ENCODE measurements around the gene ZNF432. TPM values are rescaled to one million over a fixed set of nuclear protein-coding genes. Genes with fewer than 3 reads are reported as not detected.
"Not testable (repeated sequence)": the region's sequence is repeated elsewhere in the genome, so short reads cannot be mapped to it uniquely, and the experiment has no call there.

ZNF432 gene
- total RNA-seq, 4 donors from 2014 or later: 8.0 to 16.1 (median 10.1) TPM

DNA sequence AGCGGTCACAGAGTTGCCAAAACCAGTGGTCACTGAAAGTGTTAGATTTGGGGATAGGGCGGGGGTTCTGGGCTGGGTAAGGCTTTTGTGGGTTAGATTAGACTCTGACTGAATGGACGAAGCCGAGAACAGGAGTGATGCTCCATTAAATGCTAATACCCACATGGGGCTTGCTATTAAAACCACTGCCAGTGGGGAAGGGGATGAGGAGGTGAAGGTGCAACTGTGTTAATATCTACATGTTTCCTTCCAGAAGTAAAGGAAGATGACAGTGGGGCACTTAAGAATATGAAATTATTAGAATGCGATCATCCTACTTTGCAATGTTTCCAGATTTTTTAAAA is 19.9 kb downstream of the ZNF432 start:
- Histone ChIP-seq H3K4me3 (peak overlapping the region; percentile 61 to 91 (median 80)), H3K27me3 (no peaks in the 10 kb centered on the region), H3K36me3 (peaks cover 0 to 29% (median 15%) of the 10 kb centered on the region in 4 donors), H3K27ac (peak overlapping the region; percentile 86 to 94 (median 90)), H3K4me1 (peaks cover 0 to 17% (median 3%) of the 10 kb centered on the region in 4 donors), H3K9me3 (peaks cover 38 to 46% of the 10 kb centered on the region in 2 donors)
- in situ Hi-C loops (cut with MboI; ENCODE audit: low pct_ligation_motif_present in 1 of 4, low pct_unique_long_range_greater_than_20kb in 1 of 4, low sequenced_read_pairs in 3 of 4): no loop called here
- no peak for DNase-seq
- intact Hi-C loops (cut with DNase I; ENCODE audit: low total_unique reads): no loop called here
- WGBS, 2 donors (ENCODE audit: low coverage in 1 of 2): 17 to 22% methylated on average over 5 of the region's 5 CpGs
- TF ChIP-seq POLR2A (IDR thresholded peaks at IDR 0.05): no peak
- TF ChIP-seq EP300 (IDR thresholded peaks at IDR 0.05; ENCODE audit: low read depth): no peak
- no peak for TF ChIP-seq POLR2AphosphoS5 (IDR thresholded peaks at IDR 0.05)
- TF ChIP-seq, protein P1, sequence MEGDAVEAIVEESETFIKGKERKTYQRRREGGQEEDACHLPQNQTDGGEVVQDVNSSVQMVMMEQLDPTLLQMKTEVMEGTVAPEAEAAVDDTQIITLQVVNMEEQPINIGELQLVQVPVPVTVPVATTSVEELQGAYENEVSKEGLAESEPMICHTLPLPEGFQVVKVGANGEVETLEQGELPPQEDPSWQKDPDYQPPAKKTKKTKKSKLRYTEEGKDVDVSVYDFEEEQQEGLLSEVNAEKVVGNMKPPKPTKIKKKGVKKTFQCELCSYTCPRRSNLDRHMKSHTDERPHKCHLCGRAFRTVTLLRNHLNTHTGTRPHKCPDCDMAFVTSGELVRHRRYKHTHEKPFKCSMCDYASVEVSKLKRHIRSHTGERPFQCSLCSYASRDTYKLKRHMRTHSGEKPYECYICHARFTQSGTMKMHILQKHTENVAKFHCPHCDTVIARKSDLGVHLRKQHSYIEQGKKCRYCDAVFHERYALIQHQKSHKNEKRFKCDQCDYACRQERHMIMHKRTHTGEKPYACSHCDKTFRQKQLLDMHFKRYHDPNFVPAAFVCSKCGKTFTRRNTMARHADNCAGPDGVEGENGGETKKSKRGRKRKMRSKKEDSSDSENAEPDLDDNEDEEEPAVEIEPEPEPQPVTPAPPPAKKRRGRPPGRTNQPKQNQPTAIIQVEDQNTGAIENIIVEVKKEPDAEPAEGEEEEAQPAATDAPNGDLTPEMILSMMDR (IDR thresholded peaks at IDR 0.05): no peak

DNA sequence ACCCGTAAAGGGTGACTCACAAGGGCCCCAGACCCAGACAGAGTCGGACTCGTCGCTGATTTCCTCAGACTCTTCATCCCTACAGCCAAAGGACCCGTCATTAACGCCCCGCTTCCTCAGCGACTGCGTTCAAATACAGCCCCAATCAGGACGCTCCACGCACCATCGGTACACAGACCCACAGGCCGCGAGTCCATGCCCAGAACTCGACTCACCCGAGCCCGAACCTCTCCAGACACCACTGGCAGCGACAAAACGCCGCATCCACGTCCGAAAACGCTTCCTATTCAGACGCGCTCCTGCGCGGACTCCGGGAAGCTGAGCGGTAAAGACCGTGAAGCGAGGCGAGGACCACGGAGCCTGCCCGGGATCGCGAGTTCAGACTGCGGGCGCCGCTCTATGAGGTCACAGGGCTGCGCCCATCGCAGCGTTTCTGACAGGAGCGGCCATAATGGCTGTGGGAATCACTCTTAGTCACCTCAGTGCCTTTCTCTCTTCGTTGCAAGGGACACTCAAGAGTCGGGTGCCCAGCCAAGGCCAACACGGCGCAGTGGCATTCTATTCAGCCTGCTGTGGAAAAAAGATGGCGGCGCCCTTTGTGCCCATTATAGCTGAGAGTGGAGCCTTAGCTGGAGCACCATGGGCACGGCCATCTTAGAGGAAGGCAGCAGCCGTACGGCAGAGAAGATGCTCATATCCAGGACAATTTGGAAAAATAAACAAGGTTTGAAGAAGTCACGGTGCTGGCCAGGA is 20.4 kb downstream of the ZNF432 start, which contains the start of gene ZNF614:
Gene ZNF614, minus strand, starts transcription at position 353 of the 753 bp plus-strand sequence. CDS start 2,634 bp downstream, outside the sequence.
- TF ChIP-seq, protein P1 (IDR thresholded peaks at IDR 0.05): no peak
- TF ChIP-seq POLR2A (IDR thresholded peaks at IDR 0.05) (peak; percentile 70), POLR2AphosphoS5 (IDR thresholded peaks at IDR 0.05) (peak; percentile 50 to 87 (median 69)), EP300 (IDR thresholded peaks at IDR 0.05; ENCODE audit: low read depth) (no peak)
- WGBS, 2 donors (ENCODE audit: low coverage in 1 of 2): 0 to 1% methylated on average over 3 to 52 of the region's 53 CpGs
- DNase-seq: peak; percentile 90
- H3K27ac ChIP-seq: peak within 1 kb of the TSS; percentile 86 to 94 (median 90)
- peaks cover 0 to 29% (median 16%) of the 10 kb centered on the region in 4 donors for H3K36me3 ChIP-seq
- H3K4me3 ChIP-seq: peak within 1 kb of the TSS; percentile 61 to 91 (median 80)
- H3K4me1 ChIP-seq: peaks cover 0 to 17% (median 3%) of the 10 kb centered on the region in 4 donors
- no peaks in the 10 kb centered on the region for H3K27me3 ChIP-seq
- in situ Hi-C loops (cut with MboI; ENCODE audit: low pct_ligation_motif_present in 1 of 4, low pct_unique_long_range_greater_than_20kb in 1 of 4, low sequenced_read_pairs in 3 of 4): no loop called here
- peaks cover 37 to 46% of the 10 kb centered on the region in 2 donors for H3K9me3 ChIP-seq
- intact Hi-C loops (cut with DNase I; ENCODE audit: low total_unique reads): no loop called here

DNA sequence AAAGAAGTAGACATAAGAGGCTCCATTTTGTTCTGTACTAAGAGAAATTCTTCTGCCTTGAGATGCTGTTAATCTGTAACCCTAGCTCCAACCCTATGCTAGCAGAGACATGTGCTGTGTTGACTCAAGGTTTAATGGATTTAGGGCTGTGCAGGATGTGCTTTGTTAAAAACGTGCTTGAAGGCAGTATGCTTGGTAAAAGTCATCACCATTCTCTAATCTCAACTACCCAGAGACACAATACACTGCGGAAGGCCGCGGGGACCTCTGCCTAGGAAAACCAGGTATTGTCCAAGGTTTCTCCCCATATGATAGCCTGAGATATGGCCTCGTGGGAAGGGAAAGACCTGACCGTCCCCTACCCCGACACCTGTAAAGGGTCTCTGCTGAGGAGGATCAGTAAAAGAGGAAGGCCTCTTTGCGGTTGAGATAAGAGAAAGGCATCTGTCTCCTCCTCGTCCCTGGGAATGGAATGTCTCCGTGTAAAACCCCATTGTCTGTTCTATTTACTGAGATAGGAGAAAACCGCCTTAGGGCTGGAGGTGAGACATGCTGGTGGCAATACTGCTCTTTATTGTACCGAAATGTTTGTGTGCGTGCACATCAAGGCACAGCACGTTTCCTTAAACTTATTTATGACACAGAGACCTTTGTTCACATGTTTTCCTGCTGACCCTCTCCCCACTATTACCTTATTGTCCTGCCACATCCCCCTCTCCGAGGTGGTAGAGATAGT is 22.2 kb downstream of the ZNF432 start:
- H3K4me3 ChIP-seq; in situ Hi-C loops (cut with MboI; ENCODE audit: low pct_ligation_motif_present in 1 of 4, low pct_unique_long_range_greater_than_20kb in 1 of 4, low sequenced_read_pairs in 3 of 4); DNase-seq; H3K27me3 ChIP-seq; intact Hi-C loops (cut with DNase I; ENCODE audit: low total_unique reads); H3K27ac ChIP-seq: not testable (repeated sequence)
- peaks cover 35 to 43% of the 10 kb centered on the region in 2 donors for H3K9me3 ChIP-seq
- WGBS, 2 donors (ENCODE audit: low coverage in 1 of 2): 88 to 91% methylated on average over 8 to 15 of the region's 15 CpGs
- H3K4me1 ChIP-seq: peaks cover 0 to 17% (median 3%) of the 10 kb centered on the region in 4 donors
- peaks cover 5 to 42% (median 23%) of the 10 kb centered on the region in 4 donors for H3K36me3 ChIP-seq

DNA sequence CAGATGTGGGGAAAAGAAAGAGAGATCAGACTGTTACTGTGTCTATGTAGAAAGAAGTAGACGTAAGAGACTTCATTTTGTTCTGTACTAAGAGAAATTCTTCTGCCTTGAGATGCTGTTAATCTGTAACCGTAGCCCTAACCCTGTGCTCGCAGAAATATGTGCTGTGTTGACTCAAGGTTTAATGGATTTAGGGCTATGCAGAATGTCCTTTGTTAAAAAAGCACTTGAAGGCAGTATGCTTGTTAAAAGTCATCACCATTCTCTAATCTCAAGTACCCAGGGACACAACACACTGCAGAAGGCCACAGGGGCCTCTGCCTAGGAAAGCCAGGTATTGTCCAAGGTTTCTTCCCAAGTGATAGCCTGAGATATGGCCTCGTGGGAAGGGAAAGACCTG is 24.2 kb downstream of the ZNF432 start:
- H3K27me3 ChIP-seq; DNase-seq; in situ Hi-C loops (cut with MboI; ENCODE audit: low pct_ligation_motif_present in 1 of 4, low pct_unique_long_range_greater_than_20kb in 1 of 4, low sequenced_read_pairs in 3 of 4); H3K27ac ChIP-seq; H3K4me3 ChIP-seq; intact Hi-C loops (cut with DNase I; ENCODE audit: low total_unique reads): not testable (repeated sequence)
- H3K36me3 ChIP-seq: peaks cover 5 to 62% (median 34%) of the 10 kb centered on the region in 4 donors
- peaks cover 0 to 17% (median 3%) of the 10 kb centered on the region in 4 donors for H3K4me1 ChIP-seq
- H3K9me3 ChIP-seq: peaks cover 38 to 45% of the 10 kb centered on the region in 2 donors
- WGBS, 2 donors (ENCODE audit: low coverage in 1 of 2): 90 to 100% methylated on average over 3 to 4 of the region's 4 CpGs

DNA sequence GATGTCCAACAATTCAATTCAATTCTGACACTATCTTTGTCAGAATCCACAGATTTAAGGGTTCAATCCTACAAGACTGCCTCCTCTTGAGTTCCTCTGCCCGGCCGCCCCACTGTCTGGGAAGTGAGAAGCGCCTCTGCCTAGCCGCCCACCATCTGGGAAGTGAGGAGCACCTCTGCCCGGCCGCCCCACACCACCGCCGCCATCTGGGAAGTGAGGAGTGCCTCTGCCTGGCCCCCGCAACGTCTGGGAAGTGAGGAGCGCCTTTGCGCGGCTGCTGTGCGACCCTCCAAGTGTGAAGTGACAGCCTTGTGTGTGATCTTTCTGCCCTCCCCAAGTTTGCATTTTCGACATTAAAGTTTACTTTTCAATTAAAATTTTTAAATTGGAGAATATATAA is 26.4 kb downstream of the ZNF432 start:
- TF ChIP-seq POLR2A (IDR thresholded peaks at IDR 0.05): no peak
- TF ChIP-seq, protein P1 (IDR thresholded peaks at IDR 0.05): no peak
- no peak for TF ChIP-seq EP300 (IDR thresholded peaks at IDR 0.05; ENCODE audit: low read depth)
- no peak for TF ChIP-seq POLR2AphosphoS5 (IDR thresholded peaks at IDR 0.05)
- H3K4me1 ChIP-seq: peaks cover 0 to 7% (median under 1%) of the 10 kb centered on the region in 4 donors
- intact Hi-C loops (cut with DNase I; ENCODE audit: low total_unique reads): no loop called here
- H3K27me3 ChIP-seq: no peaks in the 10 kb centered on the region
- peaks cover 61 to 64% of the 10 kb centered on the region in 2 donors for H3K9me3 ChIP-seq
- DNase-seq: no peak
- 96% methylated on average over 10 to 15 of the region's 15 CpGs for WGBS, 2 donors (ENCODE audit: low coverage in 1 of 2)
- in situ Hi-C loops (cut with MboI; ENCODE audit: low pct_ligation_motif_present in 1 of 4, low pct_unique_long_range_greater_than_20kb in 1 of 4, low sequenced_read_pairs in 3 of 4): no loop called here
- H3K27ac ChIP-seq: no peak overlapping the region
- H3K36me3 ChIP-seq: peaks cover 8 to 85% (median 48%) of the 10 kb centered on the region in 4 donors
- H3K4me3 ChIP-seq: no peak overlapping the region

Data from transverse colon (tissue), 4 donors.